ENCODE measurements around the gene EEF1A2. TPM values are rescaled to one million over a fixed set of nuclear protein-coding genes. Genes with fewer than 3 reads are reported as not detected.

EEF1A2 gene
- total RNA-seq, 1 experiment from 2014 or later, result 32.0 TPM

- Mint-ChIP-seq H3K9me3 (ENCODE audit: unreplicated experiment) (no peaks in the 10 kb centered on the region), H3K27me3 (ENCODE audit: insufficient read depth, unreplicated experiment) (peaks cover 31% of the 10 kb centered on the region), H3K36me3 (ENCODE audit: insufficient read depth, unreplicated experiment) (no peaks in the 10 kb centered on the region), H3K4me3 (ENCODE audit: unreplicated experiment) (no peak overlapping the region), H3K4me1 (ENCODE audit: low read depth, unreplicated experiment) (no peaks in the 10 kb centered on the region), H3K27ac (ENCODE audit: unreplicated experiment) (no peak overlapping the region)
- no peaks in the 10 kb centered on the region for H3K9me3 ChIP-seq
- H3K4me1 ChIP-seq, result no peaks in the 10 kb centered on the region
- intact Hi-C loops (cut with micrococcal nuclease; ENCODE audit: unreplicated experiment), result no loop called here
- DNase-seq, result peak in 1 of 2 experiments; percentile 68
- CTCF ChIA-PET, result interaction anchor here (0.6 kb wide), 1 partner anchor 1203 kb away, joined by 3 read pairs; no protein-coding TSS in a partner anchor
- no peak overlapping the region for H3K4me3 ChIP-seq (ENCODE audit: low read depth, low read length)
- POLR2A ChIA-PET, result interaction anchor here (0.6 kb wide), 2 partner anchors 41 to 70 kb away, joined by 5 to 13 read pairs; no protein-coding TSS in a partner anchor
- peaks cover 9% of the 10 kb centered on the region for H3K27me3 ChIP-seq (replicated peaks; ENCODE audit: control insufficient read depth, insufficient read depth, low read length)
- BruUV-seq (replicated peaks), result no TSS peak
- TF ChIP-seq CTCF (IDR thresholded peaks at IDR 0.05; ENCODE audit: insufficient read depth in 1 of 2, low read depth in 1 of 2, low read length in 1 of 2, severe bottlenecking in 1 of 2, unreplicated experiment in 1 of 2), result peak; percentile 54 to 55
- H3K36me3 ChIP-seq (ENCODE audit: control insufficient read depth, insufficient read depth, low read length), result no peaks in the 10 kb centered on the region
Observed at GRCh38 chr20:63452821-63453523, 45.9 kb downstream of the EEF1A2 start.

GRCh38 chr20:63452341-63452740 lies 46.5 kb downstream of the EEF1A2 start:
- Mint-ChIP-seq H3K9me3 (ENCODE audit: unreplicated experiment) (no peaks in the 10 kb centered on the region), H3K27ac (ENCODE audit: unreplicated experiment) (no peak overlapping the region), H3K36me3 (ENCODE audit: insufficient read depth, unreplicated experiment) (no peaks in the 10 kb centered on the region), H3K27me3 (ENCODE audit: insufficient read depth, unreplicated experiment) (peaks cover 37% of the 10 kb centered on the region), H3K4me3 (ENCODE audit: unreplicated experiment) (no peak overlapping the region), H3K4me1 (ENCODE audit: low read depth, unreplicated experiment) (no peaks in the 10 kb centered on the region)
- no peaks in the 10 kb centered on the region for H3K9me3 ChIP-seq
- peaks cover 9% of the 10 kb centered on the region for H3K27me3 ChIP-seq (replicated peaks; ENCODE audit: control insufficient read depth, insufficient read depth, low read length)
- H3K4me3 ChIP-seq (ENCODE audit: low read depth, low read length), result no peak overlapping the region
- H3K4me1 ChIP-seq, result no peaks in the 10 kb centered on the region
- TF ChIP-seq CTCF (IDR thresholded peaks at IDR 0.05; ENCODE audit: insufficient read depth in 1 of 2, low read depth in 1 of 2, low read length in 1 of 2, severe bottlenecking in 1 of 2, unreplicated experiment in 1 of 2), result no peak
- no peak for DNase-seq
- no peaks in the 10 kb centered on the region for H3K36me3 ChIP-seq (ENCODE audit: control insufficient read depth, insufficient read depth, low read length)
- CTCF ChIA-PET, result interaction anchor here (0.6 to 1.2 kb wide), 3 partner anchors 9 to 1202 kb away, joined by 3 to 5 read pairs (median 3); no protein-coding TSS in a partner anchor
- intact Hi-C loops (cut with micrococcal nuclease; ENCODE audit: unreplicated experiment), result no loop called here
- no TSS peak for BruUV-seq (replicated peaks)
- POLR2A ChIA-PET, result no interaction called here

GRCh38 chr20:63451821-63452220 lies 47.1 kb downstream of the EEF1A2 start:
- Histone ChIP-seq H3K9me3 (no peaks in the 10 kb centered on the region), H3K4me3 (ENCODE audit: low read depth, low read length) (no peak overlapping the region), H3K36me3 (ENCODE audit: control insufficient read depth, insufficient read depth, low read length) (no peaks in the 10 kb centered on the region), H3K4me1 (no peaks in the 10 kb centered on the region), H3K27me3 (replicated peaks; ENCODE audit: control insufficient read depth, insufficient read depth, low read length) (peaks cover 9% of the 10 kb centered on the region)
- CTCF ChIA-PET, result interaction anchor here (1.1 to 1.2 kb wide), 2 partner anchors 10 to 12 kb away, joined by 3 to 5 read pairs; no protein-coding TSS in a partner anchor
- DNase-seq, result no peak
- H3K36me3 Mint-ChIP-seq (ENCODE audit: insufficient read depth, unreplicated experiment), result no peaks in the 10 kb centered on the region
- intact Hi-C loops (cut with micrococcal nuclease; ENCODE audit: unreplicated experiment), result no loop called here
- POLR2A ChIA-PET, result no interaction called here
- H3K9me3 Mint-ChIP-seq (ENCODE audit: unreplicated experiment), result no peaks in the 10 kb centered on the region
- H3K27me3 Mint-ChIP-seq (ENCODE audit: insufficient read depth, unreplicated experiment), result peaks cover 41% of the 10 kb centered on the region
- no TSS peak for BruUV-seq (replicated peaks)
- H3K4me3 Mint-ChIP-seq (ENCODE audit: unreplicated experiment), result no peak overlapping the region
- H3K27ac Mint-ChIP-seq (ENCODE audit: unreplicated experiment), result no peak overlapping the region
- H3K4me1 Mint-ChIP-seq (ENCODE audit: low read depth, unreplicated experiment), result no peaks in the 10 kb centered on the region
- TF ChIP-seq CTCF (IDR thresholded peaks at IDR 0.05; ENCODE audit: insufficient read depth in 1 of 2, low read depth in 1 of 2, low read length in 1 of 2, severe bottlenecking in 1 of 2, unreplicated experiment in 1 of 2), result no peak

Measured in Caco-2 (cell line).